ENCODE data around the gene UBR3.

- TF ChIP-seq EZH2phosphoT487 (IDR thresholded peaks at IDR 0.05; ENCODE audit: low read depth) = no peak
- TF ChIP-seq CTCF (IDR thresholded peaks at IDR 0.05; ENCODE audit: low read depth, low read length) = no peak
These were observed 30.8 kb upstream of the UBR3 start for GRCh38 chr2:169796441-169796840.

Data from OCI-LY3 (cell line).